K562 (cell line): ENCODE results near the gene ZNF512B. TPM values are rescaled to one million over a fixed set of nuclear protein-coding genes. Genes with fewer than 3 reads are reported as not detected.
A peak's percentile ranks its signal among the peaks of the same experiment; 100 is the strongest.

Experiments used
- CREM ChIP-seq: IDR thresholded peaks from 2 replicates; pipeline ENCODE4 v1.6.1; 2014; ENCODE audit warnings: antibody characterized with exemption, low read depth
- FUS ChIP-seq: fragments of 200-400 bp; formaldehyde crosslinking; optimal IDR thresholded peaks from 2 replicates; pipeline ENCODE3; 2017; ENCODE audit warnings: low read depth, low read length
- KAT8 ChIP-seq: fragments of 450-650 bp; IDR thresholded peaks from 2 replicates; pipeline ENCODE4 v1.6.1; 2016; ENCODE audit warnings: low read depth, mild to moderate bottlenecking
- LARP7 ChIP-seq: fragments of 450-650 bp; IDR thresholded peaks from 2 replicates; pipeline ENCODE4 v1.6.1; 2016
- MAFK ChIP-seq: IDR thresholded peaks from 2 replicates; pipeline ENCODE4 v1.6.1; 2011; ENCODE audit warnings: low read length, improper control_type of control experiment
- MYC ChIP-seq, 2 experiments: fragments of 250-450 bp in 1 of 2; sonication (Bioruptor Pico) in 1 of 2; IDR thresholded peaks; 2 replicates each; pipeline versions ENCODE4 v1.5.1 to v1.6.1; 2012 to 2021; ENCODE audit warnings: low read depth in 2 of 2, borderline replicate concordance in 1 of 2, improper control_type of control experiment in 1 of 2, low read length in 1 of 2, mild to moderate bottlenecking in 1 of 2, moderate library complexity in 1 of 2
- POLR2A ChIP-seq: fragments of 450-650 bp; conservative IDR thresholded peaks from 2 replicates; pipeline ENCODE4 v1.6.1; 2016
- SIX5 ChIP-seq, 2 experiments: IDR thresholded peaks; 2 replicates each; pipeline ENCODE4 v1.6.1; 2011; ENCODE audit warnings: low read length in 2 of 2, borderline replicate concordance in 1 of 2, low read depth in 1 of 2, mild to moderate bottlenecking in 1 of 2, moderate library complexity in 1 of 2; ENCODE audit not compliant: insufficient read depth in 1 of 2
- TAL1 ChIP-seq: fragments of 450-650 bp; IDR thresholded peaks from 2 replicates; pipeline ENCODE4 v1.6.1; 2016; ENCODE audit warnings: mild to moderate bottlenecking
- TEAD1 ChIP-seq, 2 experiments: fragments of 450-650 bp in 1 of 2; sonication (generic) in 1 of 2; formaldehyde crosslinking; IDR thresholded peaks; 2 replicates each; pipeline versions ENCODE4 v1.4.0 to v1.8.0; 2020 to 2022; ENCODE audit warnings: mild to moderate bottlenecking in 2 of 2, missing genetic modification reagents in 1 of 2
- U2AF1 ChIP-seq: fragments of 200-400 bp; formaldehyde crosslinking; optimal IDR thresholded peaks from 2 replicates; pipeline ENCODE3; 2017; ENCODE audit warnings: mild to moderate bottlenecking, low read depth, low read length, moderate library complexity
- polyA plus RNA-seq, 8 experiments: library from polyadenylated mRNA; depleted of rRNA in 4 of 8; stranded (reverse) in 5 of 8; unstranded in 3 of 8; fragments of >200 nt; fragmentation: Nextera tagmentation in 2 of 8; fragmentation: Illumina TruSeq in 1 of 8; extraction: Ambion mirVana in 2 of 8; extraction: Trizol in 1 of 8; gene quantifications; 2 replicates each; pipeline versions ENCODE4 v1.2.1 to v1.2.3, GENCODE V29; 2011 to 2014; ENCODE audit warnings: inconsistent platforms in 1 of 8, missing spikeins in 1 of 8
- total RNA-seq, 7 experiments: library from RNA; depleted of rRNA in 6 of 7; stranded (reverse); fragments of >200 nt in 6 of 7; fragmentation: Illumina TruSeq in 2 of 7; extraction: Trizol in 2 of 7; gene quantifications; 2 replicates each; pipeline versions ENCODE4 v1.2.1 to v1.2.3, GENCODE V29; 2011 to 2021; ENCODE audit warnings: low replicate concordance in 1 of 7
- TF ChIP-seq, protein P1 (sequence below): fragments of 200-600 bp; sonication (generic); IDR thresholded peaks from one replicate; pipeline ENCODE4 v1.6.1; 2012; ENCODE audit warnings: mild to moderate bottlenecking, low read depth, low read length, inconsistent platforms
- TF ChIP-seq, protein P2 (sequence below): IDR thresholded peaks from 2 replicates; pipeline ENCODE4 v1.6.1; 2012; ENCODE audit warnings: low read depth, low read length, improper control_type of control experiment, borderline replicate concordance
- TF ChIP-seq, protein P3 (sequence below): sonication (generic); formaldehyde crosslinking; IDR thresholded peaks from 2 replicates; pipeline ENCODE4 v1.8.0; 2022; ENCODE audit warnings: mild to moderate bottlenecking, missing genetic modification reagents

Gene ZNF512B
- total and polyA plus RNA-seq, 9 of the 15 experiments (the other 6 are each of a cell fraction or from before 2014, with no cell fraction given) = 0.01 to 27.8 (median 8.2) TPM

DNA sequence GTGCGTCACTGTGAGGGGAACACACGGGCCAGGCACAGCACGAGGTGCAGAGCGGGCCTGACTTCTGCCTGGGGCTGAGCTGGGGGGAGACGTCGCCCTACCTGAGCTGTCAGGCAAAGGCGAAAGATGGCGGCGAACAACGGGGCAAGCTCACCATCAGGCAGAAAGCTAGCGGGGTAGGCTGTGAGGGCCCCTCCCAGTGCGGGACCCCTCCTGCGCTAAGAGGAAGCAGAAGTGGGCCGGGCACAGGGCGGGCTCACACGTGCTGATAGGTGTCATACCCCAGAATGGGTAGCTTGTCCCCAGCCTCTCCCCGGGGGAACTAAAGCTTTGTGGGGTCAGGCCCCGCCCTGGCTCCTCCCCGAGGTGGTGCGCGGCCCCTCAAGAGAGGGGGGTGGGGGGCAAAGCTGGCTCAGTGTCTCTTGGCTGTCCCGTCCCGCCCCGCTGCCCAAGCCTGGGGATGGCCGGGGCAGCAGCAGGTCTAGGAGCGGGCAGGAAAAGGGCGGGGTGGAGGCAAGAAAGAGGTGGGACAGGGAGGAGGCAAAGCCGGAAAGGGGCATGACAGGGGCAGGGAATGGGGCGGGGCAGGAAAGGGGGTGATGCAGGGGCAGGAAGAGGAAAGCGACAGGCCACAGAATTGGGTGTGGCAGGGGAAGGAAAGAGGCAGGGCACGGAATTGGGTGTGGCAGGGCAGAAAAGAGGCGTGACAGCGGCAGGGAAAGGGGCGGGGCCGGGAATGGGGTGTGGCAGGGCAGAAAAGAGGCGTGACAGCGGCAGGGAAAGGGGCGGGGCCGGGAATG, 28.2 kb downstream of the ZNF512B start (continued):
- TF ChIP-seq, protein P1, sequence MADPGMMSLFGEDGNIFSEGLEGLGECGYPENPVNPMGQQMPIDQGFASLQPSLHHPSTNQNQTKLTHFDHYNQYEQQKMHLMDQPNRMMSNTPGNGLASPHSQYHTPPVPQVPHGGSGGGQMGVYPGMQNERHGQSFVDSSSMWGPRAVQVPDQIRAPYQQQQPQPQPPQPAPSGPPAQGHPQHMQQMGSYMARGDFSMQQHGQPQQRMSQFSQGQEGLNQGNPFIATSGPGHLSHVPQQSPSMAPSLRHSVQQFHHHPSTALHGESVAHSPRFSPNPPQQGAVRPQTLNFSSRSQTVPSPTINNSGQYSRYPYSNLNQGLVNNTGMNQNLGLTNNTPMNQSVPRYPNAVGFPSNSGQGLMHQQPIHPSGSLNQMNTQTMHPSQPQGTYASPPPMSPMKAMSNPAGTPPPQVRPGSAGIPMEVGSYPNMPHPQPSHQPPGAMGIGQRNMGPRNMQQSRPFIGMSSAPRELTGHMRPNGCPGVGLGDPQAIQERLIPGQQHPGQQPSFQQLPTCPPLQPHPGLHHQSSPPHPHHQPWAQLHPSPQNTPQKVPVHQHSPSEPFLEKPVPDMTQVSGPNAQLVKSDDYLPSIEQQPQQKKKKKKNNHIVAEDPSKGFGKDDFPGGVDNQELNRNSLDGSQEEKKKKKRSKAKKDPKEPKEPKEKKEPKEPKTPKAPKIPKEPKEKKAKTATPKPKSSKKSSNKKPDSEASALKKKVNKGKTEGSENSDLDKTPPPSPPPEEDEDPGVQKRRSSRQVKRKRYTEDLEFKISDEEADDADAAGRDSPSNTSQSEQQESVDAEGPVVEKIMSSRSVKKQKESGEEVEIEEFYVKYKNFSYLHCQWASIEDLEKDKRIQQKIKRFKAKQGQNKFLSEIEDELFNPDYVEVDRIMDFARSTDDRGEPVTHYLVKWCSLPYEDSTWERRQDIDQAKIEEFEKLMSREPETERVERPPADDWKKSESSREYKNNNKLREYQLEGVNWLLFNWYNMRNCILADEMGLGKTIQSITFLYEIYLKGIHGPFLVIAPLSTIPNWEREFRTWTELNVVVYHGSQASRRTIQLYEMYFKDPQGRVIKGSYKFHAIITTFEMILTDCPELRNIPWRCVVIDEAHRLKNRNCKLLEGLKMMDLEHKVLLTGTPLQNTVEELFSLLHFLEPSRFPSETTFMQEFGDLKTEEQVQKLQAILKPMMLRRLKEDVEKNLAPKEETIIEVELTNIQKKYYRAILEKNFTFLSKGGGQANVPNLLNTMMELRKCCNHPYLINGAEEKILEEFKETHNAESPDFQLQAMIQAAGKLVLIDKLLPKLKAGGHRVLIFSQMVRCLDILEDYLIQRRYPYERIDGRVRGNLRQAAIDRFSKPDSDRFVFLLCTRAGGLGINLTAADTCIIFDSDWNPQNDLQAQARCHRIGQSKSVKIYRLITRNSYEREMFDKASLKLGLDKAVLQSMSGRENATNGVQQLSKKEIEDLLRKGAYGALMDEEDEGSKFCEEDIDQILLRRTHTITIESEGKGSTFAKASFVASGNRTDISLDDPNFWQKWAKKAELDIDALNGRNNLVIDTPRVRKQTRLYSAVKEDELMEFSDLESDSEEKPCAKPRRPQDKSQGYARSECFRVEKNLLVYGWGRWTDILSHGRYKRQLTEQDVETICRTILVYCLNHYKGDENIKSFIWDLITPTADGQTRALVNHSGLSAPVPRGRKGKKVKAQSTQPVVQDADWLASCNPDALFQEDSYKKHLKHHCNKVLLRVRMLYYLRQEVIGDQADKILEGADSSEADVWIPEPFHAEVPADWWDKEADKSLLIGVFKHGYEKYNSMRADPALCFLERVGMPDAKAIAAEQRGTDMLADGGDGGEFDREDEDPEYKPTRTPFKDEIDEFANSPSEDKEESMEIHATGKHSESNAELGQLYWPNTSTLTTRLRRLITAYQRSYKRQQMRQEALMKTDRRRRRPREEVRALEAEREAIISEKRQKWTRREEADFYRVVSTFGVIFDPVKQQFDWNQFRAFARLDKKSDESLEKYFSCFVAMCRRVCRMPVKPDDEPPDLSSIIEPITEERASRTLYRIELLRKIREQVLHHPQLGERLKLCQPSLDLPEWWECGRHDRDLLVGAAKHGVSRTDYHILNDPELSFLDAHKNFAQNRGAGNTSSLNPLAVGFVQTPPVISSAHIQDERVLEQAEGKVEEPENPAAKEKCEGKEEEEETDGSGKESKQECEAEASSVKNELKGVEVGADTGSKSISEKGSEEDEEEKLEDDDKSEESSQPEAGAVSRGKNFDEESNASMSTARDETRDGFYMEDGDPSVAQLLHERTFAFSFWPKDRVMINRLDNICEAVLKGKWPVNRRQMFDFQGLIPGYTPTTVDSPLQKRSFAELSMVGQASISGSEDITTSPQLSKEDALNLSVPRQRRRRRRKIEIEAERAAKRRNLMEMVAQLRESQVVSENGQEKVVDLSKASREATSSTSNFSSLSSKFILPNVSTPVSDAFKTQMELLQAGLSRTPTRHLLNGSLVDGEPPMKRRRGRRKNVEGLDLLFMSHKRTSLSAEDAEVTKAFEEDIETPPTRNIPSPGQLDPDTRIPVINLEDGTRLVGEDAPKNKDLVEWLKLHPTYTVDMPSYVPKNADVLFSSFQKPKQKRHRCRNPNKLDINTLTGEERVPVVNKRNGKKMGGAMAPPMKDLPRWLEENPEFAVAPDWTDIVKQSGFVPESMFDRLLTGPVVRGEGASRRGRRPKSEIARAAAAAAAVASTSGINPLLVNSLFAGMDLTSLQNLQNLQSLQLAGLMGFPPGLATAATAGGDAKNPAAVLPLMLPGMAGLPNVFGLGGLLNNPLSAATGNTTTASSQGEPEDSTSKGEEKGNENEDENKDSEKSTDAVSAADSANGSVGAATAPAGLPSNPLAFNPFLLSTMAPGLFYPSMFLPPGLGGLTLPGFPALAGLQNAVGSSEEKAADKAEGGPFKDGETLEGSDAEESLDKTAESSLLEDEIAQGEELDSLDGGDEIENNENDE = no peak
- TF ChIP-seq KAT8 = no peak
- TF ChIP-seq, protein P2, sequence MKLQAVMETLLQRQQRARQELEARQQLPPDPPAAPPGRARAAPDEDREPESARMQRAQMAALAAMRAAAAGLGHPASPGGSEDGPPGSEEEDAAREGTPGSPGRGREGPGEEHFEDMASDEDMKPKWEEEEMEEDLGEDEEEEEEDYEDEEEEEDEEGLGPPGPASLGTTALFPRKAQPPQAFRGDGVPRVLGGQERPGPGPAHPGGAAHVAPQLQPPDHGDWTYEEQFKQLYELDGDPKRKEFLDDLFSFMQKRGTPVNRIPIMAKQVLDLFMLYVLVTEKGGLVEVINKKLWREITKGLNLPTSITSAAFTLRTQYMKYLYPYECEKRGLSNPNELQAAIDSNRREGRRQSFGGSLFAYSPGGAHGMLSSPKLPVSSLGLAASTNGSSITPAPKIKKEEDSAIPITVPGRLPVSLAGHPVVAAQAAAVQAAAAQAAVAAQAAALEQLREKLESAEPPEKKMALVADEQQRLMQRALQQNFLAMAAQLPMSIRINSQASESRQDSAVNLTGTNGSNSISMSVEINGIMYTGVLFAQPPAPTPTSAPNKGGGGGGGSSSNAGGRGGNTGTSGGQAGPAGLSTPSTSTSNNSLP = no peak
- 0 out of 4 replicates have a peak, but pooled peaks of 1 of the 2 experiments have one; percentile 18 for TF ChIP-seq TEAD1 (CRISPR knock-in tag; IDR thresholded peaks at IDR 0.05)
- TF ChIP-seq U2AF1 = no peak
- peak; percentile 36; the same call in 1 of the 2 replicates for TF ChIP-seq CREM
- TF ChIP-seq, protein P3, sequence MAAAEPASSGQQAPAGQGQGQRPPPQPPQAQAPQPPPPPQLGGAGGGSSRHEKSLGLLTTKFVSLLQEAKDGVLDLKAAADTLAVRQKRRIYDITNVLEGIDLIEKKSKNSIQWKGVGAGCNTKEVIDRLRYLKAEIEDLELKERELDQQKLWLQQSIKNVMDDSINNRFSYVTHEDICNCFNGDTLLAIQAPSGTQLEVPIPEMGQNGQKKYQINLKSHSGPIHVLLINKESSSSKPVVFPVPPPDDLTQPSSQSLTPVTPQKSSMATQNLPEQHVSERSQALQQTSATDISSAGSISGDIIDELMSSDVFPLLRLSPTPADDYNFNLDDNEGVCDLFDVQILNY (CRISPR knock-in tag) = no peak
- TF ChIP-seq MAFK = no peak
- peak; percentile 23; the same call in 1 of the 2 replicates for TF ChIP-seq MYC (IDR thresholded peaks at IDR 0.05; ENCODE audit: low read depth, low read length)
- TF ChIP-seq MYC (CRISPR knock-in tag; IDR thresholded peaks at IDR 0.05; ENCODE audit: borderline replicate concordance, low read depth) = no peak
- no peak for TF ChIP-seq TAL1
- TF ChIP-seq POLR2A = peak; percentile 60
- no peak for TF ChIP-seq SIX5 (IDR thresholded peaks at IDR 0.05; ENCODE audit: borderline replicate concordance in 1 of 2, insufficient read depth in 1 of 2, low read depth in 1 of 2, low read length in 2 of 2)
- TF ChIP-seq FUS = no peak
- no peak for TF ChIP-seq LARP7
